SK-N-SH (cell line): ENCODE results near the gene TSPAN11. TPM values are rescaled to one million over a fixed set of nuclear protein-coding genes. Genes with fewer than 3 reads are reported as not detected.

Experiments
- CTCF ChIA-PET: fragments of 300-600, 350-600 bp; formaldehyde crosslinking; extraction: SDS; loops from one replicate; lab custom pipeline; 2021; lab: Yijun Ruan, JAX
- POLR2A ChIA-PET: fragments of 350-600 bp; sonication (Branson Sonifier 250); formaldehyde crosslinking; extraction: SDS; loops from one replicate; lab custom pipeline; 2020; ENCODE audit warnings: antibody characterized with exemption, inconsistent platforms; lab: Yijun Ruan, JAX
- DNase-seq: peaks from one replicate; pipeline ENCODE4 v3.0.0; 2012
- H2AFZ ChIP-seq: fragments of 200-600 bp; sonication (generic); 2 replicates; pipeline ENCODE4 v1.8.1; 2016; ENCODE audit warnings: antibody characterized with exemption, mild to moderate bottlenecking, low read depth
- H3F3A ChIP-seq: fragments of 200-600 bp; sonication (generic); replicated peaks from 2 replicates; pipeline ENCODE3; 2016; ENCODE audit warnings: antibody characterized with exemption, mild to moderate bottlenecking; ENCODE audit not compliant: insufficient read depth
- H3K27ac ChIP-seq, 2 experiments: fragments of 200-500 bp in 1 of 2; fragments of 200-600 bp in 1 of 2; sonication (Bioruptor generic) in 1 of 2; sonication (generic), shearing (Covaris generic) in 1 of 2; 2 replicates each; pipeline versions ENCODE4 v1.5.1 to v1.6.1; 2014 to 2016; ENCODE audit warnings: low read depth in 2 of 2, inconsistent platforms in 1 of 2, low read length in 1 of 2, mild to moderate bottlenecking in 1 of 2, mixed read lengths in 1 of 2
- H3K27me3 ChIP-seq: fragments of 200-600 bp; sonication (generic), shearing (Covaris generic); 2 replicates; pipeline ENCODE4 v1.6.1; 2016; ENCODE audit warnings: mixed run types; ENCODE audit not compliant: insufficient read depth
- H3K36me3 ChIP-seq, 2 experiments: fragments of 200-500 bp in 1 of 2; fragments of 200-600 bp in 1 of 2; sonication (Bioruptor generic) in 1 of 2; sonication (generic) in 1 of 2; replicated peaks in 1 of 2; 2 replicates each; pipeline versions ENCODE3 to v1.5.1; 2014 to 2016; ENCODE audit warnings: low read length in 1 of 2, mild to moderate bottlenecking in 1 of 2; ENCODE audit not compliant: insufficient read depth in 2 of 2, control insufficient read depth in 1 of 2
- H3K4me1 ChIP-seq, 2 experiments: fragments of 200-500 bp in 1 of 2; fragments of 200-600 bp in 1 of 2; sonication (Bioruptor generic) in 1 of 2; sonication (generic), shearing (Covaris generic) in 1 of 2; 2 replicates each; pipeline versions ENCODE4 v1.5.1 to v1.6.1; 2014 to 2016; ENCODE audit warnings: low read depth in 1 of 2, low read length in 1 of 2, mixed run types in 1 of 2; ENCODE audit not compliant: insufficient read depth in 2 of 2, control insufficient read depth in 1 of 2
- H3K4me2 ChIP-seq: fragments of 200-600 bp; sonication (generic), shearing (Covaris generic); 2 replicates; pipeline ENCODE4 v1.6.1; 2017; ENCODE audit warnings: mixed run types
- H3K4me3 ChIP-seq, 2 experiments: fragments of 200-500 bp in 1 of 2; fragments of 200-600 bp in 1 of 2; sonication (Bioruptor generic) in 1 of 2; sonication (generic), shearing (Covaris generic) in 1 of 2; 2 replicates each; pipeline versions ENCODE4 v1.5.1 to v1.8.1; 2014 to 2016; ENCODE audit warnings: low read depth in 2 of 2, inconsistent platforms in 1 of 2, low read length in 1 of 2, mild to moderate bottlenecking in 1 of 2, mixed read lengths in 1 of 2, moderate library complexity in 1 of 2
- H3K79me2 ChIP-seq: fragments of 200-600 bp; sonication (generic); 2 replicates; pipeline ENCODE4 v1.8.1; 2017; ENCODE audit warnings: mild to moderate bottlenecking; ENCODE audit not compliant: insufficient read depth
- H3K9ac ChIP-seq: fragments of 200-600 bp; sonication (generic); 2 replicates; pipeline ENCODE4 v1.6.1; 2017; ENCODE audit warnings: mixed run types
- H3K9me2 ChIP-seq: fragments of 200-600 bp; sonication (generic); 2 replicates; pipeline ENCODE4 v1.6.1; 2017; ENCODE audit warnings: mixed run types
- H3K9me3 ChIP-seq: fragments of 200-600 bp; sonication (generic); 2 replicates; pipeline ENCODE4 v1.6.1; 2017; ENCODE audit warnings: mixed run types, mild to moderate bottlenecking, moderate library complexity
- H4K20me1 ChIP-seq: fragments of 200-600 bp; sonication (generic); 2 replicates; pipeline ENCODE4 v1.6.1; 2017; ENCODE audit warnings: mild to moderate bottlenecking, mixed run types; ENCODE audit not compliant: insufficient read depth
- FOXM1 ChIP-seq: IDR thresholded peaks from 2 replicates; pipeline ENCODE4 v1.4.0; 2012; ENCODE audit warnings: low read depth, mild to moderate bottlenecking
- GABPA ChIP-seq: IDR thresholded peaks from 2 replicates; pipeline ENCODE4 v1.4.0; 2012; ENCODE audit warnings: low read depth, mild to moderate bottlenecking
- POLR2AphosphoS5 ChIP-seq: IDR thresholded peaks from 2 replicates; pipeline ENCODE4 v1.6.1; 2012; ENCODE audit warnings: low read depth, low read length
- TCF12 ChIP-seq: IDR thresholded peaks from 2 replicates; pipeline ENCODE4 v1.4.0; 2012
- TEAD4 ChIP-seq: IDR thresholded peaks from 2 replicates; pipeline ENCODE4 v1.4.0; 2012; ENCODE audit warnings: mild to moderate bottlenecking, borderline replicate concordance; ENCODE audit not compliant: insufficient read depth
- WGBS: methylation state at CpG from one replicate; pipeline ENCODE4 v1.1.6; 2017; ENCODE audit warnings: low lambda C conversion rate; 5-methylcytosine and 5-hydroxymethylcytosine counted together
- polyA plus RNA-seq, 3 experiments: library from polyadenylated mRNA; depleted of rRNA; stranded (reverse); fragments of >200 nt; gene quantifications; 2 replicates each; pipeline ENCODE4 v1.2.3, GENCODE V29; 2012
- TF ChIP-seq, protein P1 (sequence below): fragments of 150-350 bp; IDR thresholded peaks from 2 replicates; pipeline ENCODE4 v1.6.1; 2017; ENCODE audit warnings: antibody characterized with exemption, low read length, low read depth, borderline replicate concordance
- TF ChIP-seq, protein P2 (sequence below): fragments of 200-600 bp; sonication (generic); IDR thresholded peaks from 2 replicates; pipeline ENCODE4 v1.6.1; 2017; ENCODE audit warnings: antibody characterized with exemption, mild to moderate bottlenecking, moderate library complexity
- TF ChIP-seq, protein P3 (sequence below): IDR thresholded peaks from 2 replicates; pipeline ENCODE4 v1.4.0; 2012; ENCODE audit warnings: low read depth, borderline replicate concordance
- TF ChIP-seq, protein P4 (sequence below): IDR thresholded peaks from 2 replicates; pipeline ENCODE4; 2012

The TSPAN11 gene
- polyA plus RNA-seq, 1 of the 3 experiments (the other 2 are of a cell fraction) = 6.4 TPM

DNA sequence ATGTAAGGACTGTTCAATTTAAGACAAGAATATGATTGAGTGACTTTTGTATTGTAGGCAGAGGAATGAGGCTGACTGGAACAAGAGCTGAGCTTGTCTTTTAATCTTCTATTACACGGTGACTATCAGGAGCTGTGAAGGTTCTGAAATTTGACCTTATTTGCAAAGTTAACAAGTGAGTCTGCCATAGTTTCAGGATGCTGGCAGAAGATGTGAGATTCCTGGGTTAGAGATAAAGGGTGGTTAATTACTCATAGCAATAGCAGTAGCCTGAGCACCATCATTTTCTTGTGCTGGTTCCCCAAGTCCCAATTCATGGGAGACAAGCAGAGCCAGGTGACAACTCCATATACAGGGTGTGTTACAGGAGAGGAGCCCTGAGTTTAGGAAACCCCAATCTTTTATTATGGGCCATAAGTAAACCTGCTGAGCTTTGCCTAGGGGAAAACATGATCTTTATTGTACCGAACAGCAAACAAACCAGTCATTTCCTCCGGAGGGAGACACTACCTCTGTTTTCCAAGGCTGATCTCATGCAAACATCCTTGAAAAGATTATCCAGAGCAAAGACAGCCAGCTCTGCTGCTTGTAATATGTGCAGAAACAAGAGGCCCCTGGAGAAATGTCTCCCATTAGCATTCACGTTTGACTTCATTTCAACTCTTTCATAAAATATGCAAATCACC is 95.4 kb downstream of the TSPAN11 start:
- Histone ChIP-seq H3K27me3 (no peaks in the 10 kb centered on the region), H3K4me1 (no peaks in the 10 kb centered on the region), H3K9me3 (no peaks in the 10 kb centered on the region), H3K4me2 (no peak overlapping the region), H3F3A (no peaks in the 10 kb centered on the region), H3K27ac (no peak overlapping the region), H3K9me2 (no peaks in the 10 kb centered on the region), H3K4me3 (no peak overlapping the region), H2AFZ (no peak overlapping the region), H4K20me1 (no peaks in the 10 kb centered on the region), H3K79me2 (no peaks in the 10 kb centered on the region), H3K9ac (no peak overlapping the region)
- POLR2A ChIA-PET = no interaction called here
- WGBS = 71% methylated on average over 4 of the region's 4 CpGs
- TF ChIP-seq FOXM1 = no peak
- TF ChIP-seq, protein P1, sequence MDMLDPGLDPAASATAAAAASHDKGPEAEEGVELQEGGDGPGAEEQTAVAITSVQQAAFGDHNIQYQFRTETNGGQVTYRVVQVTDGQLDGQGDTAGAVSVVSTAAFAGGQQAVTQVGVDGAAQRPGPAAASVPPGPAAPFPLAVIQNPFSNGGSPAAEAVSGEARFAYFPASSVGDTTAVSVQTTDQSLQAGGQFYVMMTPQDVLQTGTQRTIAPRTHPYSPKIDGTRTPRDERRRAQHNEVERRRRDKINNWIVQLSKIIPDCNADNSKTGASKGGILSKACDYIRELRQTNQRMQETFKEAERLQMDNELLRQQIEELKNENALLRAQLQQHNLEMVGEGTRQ = no peak
- no peak for TF ChIP-seq TCF12
- TF ChIP-seq GABPA = no peak
- TF ChIP-seq, protein P2, sequence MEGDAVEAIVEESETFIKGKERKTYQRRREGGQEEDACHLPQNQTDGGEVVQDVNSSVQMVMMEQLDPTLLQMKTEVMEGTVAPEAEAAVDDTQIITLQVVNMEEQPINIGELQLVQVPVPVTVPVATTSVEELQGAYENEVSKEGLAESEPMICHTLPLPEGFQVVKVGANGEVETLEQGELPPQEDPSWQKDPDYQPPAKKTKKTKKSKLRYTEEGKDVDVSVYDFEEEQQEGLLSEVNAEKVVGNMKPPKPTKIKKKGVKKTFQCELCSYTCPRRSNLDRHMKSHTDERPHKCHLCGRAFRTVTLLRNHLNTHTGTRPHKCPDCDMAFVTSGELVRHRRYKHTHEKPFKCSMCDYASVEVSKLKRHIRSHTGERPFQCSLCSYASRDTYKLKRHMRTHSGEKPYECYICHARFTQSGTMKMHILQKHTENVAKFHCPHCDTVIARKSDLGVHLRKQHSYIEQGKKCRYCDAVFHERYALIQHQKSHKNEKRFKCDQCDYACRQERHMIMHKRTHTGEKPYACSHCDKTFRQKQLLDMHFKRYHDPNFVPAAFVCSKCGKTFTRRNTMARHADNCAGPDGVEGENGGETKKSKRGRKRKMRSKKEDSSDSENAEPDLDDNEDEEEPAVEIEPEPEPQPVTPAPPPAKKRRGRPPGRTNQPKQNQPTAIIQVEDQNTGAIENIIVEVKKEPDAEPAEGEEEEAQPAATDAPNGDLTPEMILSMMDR = peak; percentile 13; the same call in 1 of the 2 replicates
- TF ChIP-seq, protein P3, sequence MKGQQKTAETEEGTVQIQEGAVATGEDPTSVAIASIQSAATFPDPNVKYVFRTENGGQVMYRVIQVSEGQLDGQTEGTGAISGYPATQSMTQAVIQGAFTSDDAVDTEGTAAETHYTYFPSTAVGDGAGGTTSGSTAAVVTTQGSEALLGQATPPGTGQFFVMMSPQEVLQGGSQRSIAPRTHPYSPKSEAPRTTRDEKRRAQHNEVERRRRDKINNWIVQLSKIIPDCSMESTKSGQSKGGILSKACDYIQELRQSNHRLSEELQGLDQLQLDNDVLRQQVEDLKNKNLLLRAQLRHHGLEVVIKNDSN = no peak
- TF ChIP-seq, all 33 proteins: peak for 1
- CTCF ChIA-PET = interaction anchor here (0.8 to 2.7 kb wide), 7 partner anchors 10 to 250 kb away, joined by 3 to 15 read pairs (median 4); no protein-coding TSS in a partner anchor
- H3K36me3 ChIP-seq = no peaks in the 10 kb centered on the region
- no peak for DNase-seq

DNA sequence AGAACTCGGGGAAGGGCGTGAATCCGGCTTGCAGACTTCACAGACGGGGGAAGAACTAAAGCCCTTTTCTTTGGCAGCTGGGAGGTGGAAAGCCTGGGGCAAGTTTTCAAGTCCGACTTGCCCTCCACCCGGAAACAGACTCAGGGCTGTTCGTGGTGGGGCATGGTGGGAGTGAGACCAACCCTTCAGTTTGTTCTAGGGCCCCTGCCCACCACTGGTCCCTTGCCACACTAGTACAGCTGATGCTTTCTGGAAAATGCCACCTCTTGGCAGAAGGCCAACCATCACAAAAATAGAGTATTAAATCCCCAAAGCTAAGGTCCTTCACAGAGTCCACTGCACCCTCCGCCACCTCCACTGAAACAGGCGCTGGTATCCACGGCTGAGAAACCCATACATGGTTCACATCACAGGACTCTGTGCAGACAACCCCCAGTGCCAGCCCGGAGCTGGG is 96.8 kb downstream of the TSPAN11 start:
- Histone ChIP-seq H3K27ac (no peak overlapping the region), H3F3A (no peaks in the 10 kb centered on the region), H3K9me2 (no peaks in the 10 kb centered on the region), H3K4me2 (no peak overlapping the region), H2AFZ (no peak overlapping the region), H3K79me2 (no peaks in the 10 kb centered on the region), H3K9me3 (no peaks in the 10 kb centered on the region), H4K20me1 (no peaks in the 10 kb centered on the region), H3K4me3 (no peak overlapping the region), H3K27me3 (no peaks in the 10 kb centered on the region), H3K36me3 (no peaks in the 10 kb centered on the region), H3K9ac (no peak overlapping the region), H3K4me1 (no peaks in the 10 kb centered on the region)
- TF ChIP-seq GABPA = no peak
- TF ChIP-seq TEAD4 = no peak
- no peak for TF ChIP-seq POLR2AphosphoS5
- TF ChIP-seq, protein P4, sequence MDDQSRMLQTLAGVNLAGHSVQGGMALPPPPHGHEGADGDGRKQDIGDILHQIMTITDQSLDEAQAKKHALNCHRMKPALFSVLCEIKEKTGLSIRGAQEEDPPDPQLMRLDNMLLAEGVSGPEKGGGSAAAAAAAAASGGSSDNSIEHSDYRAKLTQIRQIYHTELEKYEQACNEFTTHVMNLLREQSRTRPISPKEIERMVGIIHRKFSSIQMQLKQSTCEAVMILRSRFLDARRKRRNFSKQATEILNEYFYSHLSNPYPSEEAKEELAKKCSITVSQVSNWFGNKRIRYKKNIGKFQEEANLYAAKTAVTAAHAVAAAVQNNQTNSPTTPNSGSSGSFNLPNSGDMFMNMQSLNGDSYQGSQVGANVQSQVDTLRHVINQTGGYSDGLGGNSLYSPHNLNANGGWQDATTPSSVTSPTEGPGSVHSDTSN = no peak
- WGBS = 74% methylated on average over 8 of the region's 11 CpGs
- POLR2A ChIA-PET = no interaction called here
- CTCF ChIA-PET = interaction anchor here (1.2 to 2.7 kb wide), 2 partner anchors 11 to 141 kb away, joined by 4 to 15 read pairs; no protein-coding TSS in a partner anchor
- no peak for DNase-seq
